EL (cell line): ENCODE data around the gene PTN.
"Not testable (repeated sequence)": the region's sequence is repeated elsewhere in the genome, so short reads cannot be mapped to it uniquely, and the experiment has no call there.

Experiments
- DNase-seq: peaks from one replicate; pipeline ENCODE4 v3.0.0-alpha.2; 2016

PTN gene

GRCh38 chr7:137258552-137258951 is 85.0 kb downstream of the PTN start:
- DNase-seq, result no peak

- DNase-seq, result no peak
Observed at GRCh38 chr7:137254766-137255165, 88.8 kb downstream of the PTN start.

GRCh38 chr7:137245890-137246289 is 97.6 kb downstream of the PTN start:
- peak; percentile 30 for DNase-seq

DNA sequence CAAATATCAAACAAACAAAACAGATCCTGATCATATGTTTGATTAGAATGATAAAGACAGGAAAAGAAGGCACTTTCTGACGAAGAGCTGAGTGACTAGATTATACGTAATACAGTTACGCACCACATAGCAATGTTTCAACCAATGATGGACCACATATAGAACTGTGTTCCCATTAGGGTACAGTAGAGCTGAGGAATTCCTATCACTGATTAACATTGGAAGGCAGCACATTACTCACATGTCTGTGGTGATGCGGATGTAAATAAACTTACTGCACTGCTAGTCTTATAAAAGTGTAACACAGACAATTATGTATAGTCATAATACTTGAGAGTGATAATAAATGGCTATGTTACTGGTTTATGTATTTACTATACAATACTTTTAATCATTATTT is 98.3 kb downstream of the PTN start:
- no peak for DNase-seq

DNA sequence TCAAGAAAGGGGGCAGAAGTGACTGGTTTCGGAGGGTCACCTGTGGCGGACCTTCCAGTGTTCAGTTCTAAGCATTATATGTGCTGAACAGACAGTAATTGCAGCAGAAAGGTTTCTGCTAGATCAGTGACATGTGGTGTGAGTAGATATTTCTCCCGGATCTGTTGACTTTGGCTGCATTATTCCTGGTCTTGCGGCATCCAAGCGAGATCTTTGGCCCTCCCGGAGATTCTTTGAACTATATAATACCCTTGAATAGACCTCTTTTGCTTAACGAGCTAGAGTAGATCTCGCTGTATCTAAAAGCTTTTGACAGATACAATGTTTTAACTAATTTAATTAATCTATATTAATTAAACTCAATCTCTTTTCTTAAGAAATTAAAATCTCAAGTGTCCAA is 99.8 kb downstream of the PTN start:
- no peak for DNase-seq

GRCh38 chr7:137242616-137243015 is 100.9 kb downstream of the PTN start:
- no peak for DNase-seq

DNA sequence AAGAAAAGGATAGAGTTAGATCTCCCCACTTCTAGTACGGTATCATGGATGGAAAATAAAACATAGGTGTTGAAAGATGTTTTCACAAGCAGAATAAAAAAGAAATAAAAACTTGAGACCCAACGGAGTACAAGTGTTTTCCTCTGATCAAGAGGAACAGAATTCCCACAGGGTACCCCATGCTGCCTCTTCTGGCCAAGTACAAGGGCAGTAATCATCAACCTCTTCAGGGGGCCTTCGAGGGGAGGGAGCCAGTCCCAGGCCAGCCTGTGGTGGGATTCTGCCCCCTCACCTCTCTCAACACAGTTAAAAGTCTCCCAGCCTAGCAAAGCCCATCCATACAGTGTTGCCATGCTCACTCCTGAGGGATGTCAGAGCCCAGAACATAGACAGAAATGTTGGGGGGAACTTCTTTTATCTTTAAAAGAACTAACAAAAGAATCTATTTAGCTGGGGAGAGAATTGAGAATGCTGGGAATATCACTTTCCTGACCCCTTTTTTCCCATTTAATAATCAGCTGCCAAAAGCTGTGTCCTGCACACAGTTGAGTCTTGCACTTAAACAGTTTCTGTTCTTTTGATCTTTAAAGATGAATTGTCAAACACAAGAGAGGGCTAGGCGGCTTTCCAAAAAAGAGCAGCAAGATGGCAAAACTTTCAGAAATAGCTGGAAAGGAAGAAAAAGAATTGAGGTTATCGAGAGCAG is 101.7 kb downstream of the PTN start:
- no peak for DNase-seq

- DNase-seq, result not testable (repeated sequence)
Observed at GRCh38 chr7:137239186-137239585, 104.3 kb downstream of the PTN start.

DNA sequence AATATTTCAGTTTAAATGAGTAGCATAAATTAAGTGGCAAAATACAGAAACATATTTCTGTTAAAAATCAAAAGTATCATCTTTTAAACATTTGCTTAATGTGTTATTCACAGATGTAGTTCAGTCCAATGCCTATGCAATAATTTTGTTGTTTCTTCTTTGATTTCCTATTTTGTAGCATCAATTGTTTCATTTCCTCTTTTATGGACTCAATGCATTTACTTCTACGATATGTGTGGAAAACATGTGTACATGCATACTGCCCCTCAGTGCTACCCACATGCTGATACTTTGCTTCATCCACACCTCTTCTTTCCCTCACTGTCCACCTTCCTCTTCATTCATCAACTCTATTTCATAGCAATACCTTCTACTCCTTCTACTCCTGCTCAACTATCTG is 108.1 kb downstream of the PTN start:
- no peak for DNase-seq

DNA sequence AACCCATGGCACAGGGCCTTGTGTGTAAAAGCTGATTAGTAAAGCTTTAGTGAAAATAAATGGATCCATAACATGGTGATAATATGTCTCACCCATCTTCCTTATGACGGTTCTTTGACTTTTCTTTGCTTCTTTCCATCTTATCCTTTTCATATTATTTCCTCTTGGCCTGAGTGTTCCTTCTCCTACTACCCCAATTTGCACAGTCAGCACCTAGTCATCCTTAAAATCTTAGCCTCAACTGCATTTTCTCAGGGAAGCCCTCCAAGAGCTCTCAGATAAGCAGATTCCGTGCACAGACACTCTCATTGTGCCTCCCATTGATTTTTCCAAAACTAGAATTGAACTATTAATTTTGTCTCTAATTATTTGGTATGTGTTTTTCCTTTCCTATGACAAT is 112.4 kb downstream of the PTN start:
- DNase-seq, result no peak

DNA sequence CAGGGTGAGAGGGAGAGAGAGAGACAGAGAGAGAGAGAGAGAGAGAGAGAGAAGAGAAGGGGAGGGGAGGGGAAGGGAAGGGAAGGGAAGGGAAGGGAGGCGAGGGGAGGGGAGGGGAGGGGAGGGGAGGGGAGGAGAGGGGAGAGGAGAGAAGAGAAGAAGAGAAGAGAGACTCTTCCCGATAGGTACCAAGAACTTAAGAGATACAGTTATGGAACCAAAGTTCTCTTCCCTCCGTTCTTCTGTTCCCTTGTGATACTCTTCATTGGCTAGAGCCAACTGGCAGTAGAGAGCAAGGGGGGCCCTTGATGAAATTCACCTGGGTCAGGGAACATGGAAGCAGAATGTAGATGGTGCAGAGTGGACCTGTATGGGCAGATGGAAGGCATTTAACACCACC is 122.1 kb downstream of the PTN start:
- no peak for DNase-seq

GRCh38 chr7:137213744-137214143 is 129.8 kb downstream of the PTN start:
- DNase-seq, result no peak

- DNase-seq, result no peak
Observed at GRCh38 chr7:137209151-137209817, 134.2 kb downstream of the PTN start.

GRCh38 chr7:137206770-137207169 is 136.8 kb downstream of the PTN start:
- no peak for DNase-seq

DNA sequence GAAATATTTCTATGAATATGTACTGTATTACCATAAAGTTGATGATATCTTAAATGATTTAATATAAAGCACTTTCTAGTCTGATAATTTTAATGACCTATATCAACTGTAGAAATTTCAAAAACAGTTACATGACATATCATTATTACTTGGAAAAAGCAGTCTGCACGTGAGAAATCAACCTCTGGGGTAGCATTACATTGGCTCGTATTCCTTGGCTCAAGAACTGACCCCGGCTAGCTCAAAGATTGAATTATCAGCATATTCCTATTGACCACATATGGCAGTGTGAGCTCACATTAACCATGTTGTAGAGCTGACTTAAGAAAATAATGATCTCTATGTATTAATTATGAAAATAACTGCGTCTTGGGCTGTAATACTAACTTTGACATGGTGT is 139.3 kb downstream of the PTN start:
- no peak for DNase-seq

DNA sequence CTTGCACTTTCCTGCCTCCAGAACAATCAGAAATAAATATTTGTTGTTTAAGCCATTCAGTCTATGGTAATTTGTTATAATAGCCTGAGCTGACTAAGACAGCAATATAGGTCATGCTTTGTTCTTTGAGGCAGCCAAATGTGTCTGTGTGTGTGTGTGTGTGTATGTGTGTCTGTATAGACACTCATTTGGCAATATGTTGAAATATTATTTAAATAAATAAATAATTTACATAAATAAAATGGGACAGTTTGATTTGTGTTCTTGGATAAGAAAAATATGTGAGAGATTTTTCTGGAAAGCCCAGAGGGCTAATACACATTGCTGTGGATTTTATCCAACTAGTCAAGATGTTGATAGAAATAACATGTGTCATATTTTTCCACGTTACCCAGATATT is 140.2 kb downstream of the PTN start:
- DNase-seq, result peak; percentile 2

- DNase-seq, result no peak
Observed at GRCh38 chr7:137196648-137197047, 146.9 kb downstream of the PTN start.

DNA sequence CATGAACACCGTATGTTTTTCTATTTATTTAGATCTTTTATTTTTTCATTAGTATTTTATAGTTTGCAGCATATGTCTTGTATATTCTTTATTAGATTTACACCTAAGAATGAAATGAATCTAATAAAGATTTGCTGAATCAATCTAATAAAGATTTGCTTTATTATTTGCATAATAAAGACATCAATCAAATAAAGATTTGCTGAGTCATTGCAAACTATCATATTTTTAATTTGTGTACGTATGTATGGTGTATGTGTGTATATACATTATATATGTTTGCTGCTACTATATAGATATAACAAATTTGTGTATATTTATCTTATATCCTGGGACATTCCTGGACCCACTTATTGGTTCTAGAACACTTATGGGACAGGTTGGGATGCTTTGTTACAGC is 147.5 kb downstream of the PTN start:
- no peak for DNase-seq

DNA sequence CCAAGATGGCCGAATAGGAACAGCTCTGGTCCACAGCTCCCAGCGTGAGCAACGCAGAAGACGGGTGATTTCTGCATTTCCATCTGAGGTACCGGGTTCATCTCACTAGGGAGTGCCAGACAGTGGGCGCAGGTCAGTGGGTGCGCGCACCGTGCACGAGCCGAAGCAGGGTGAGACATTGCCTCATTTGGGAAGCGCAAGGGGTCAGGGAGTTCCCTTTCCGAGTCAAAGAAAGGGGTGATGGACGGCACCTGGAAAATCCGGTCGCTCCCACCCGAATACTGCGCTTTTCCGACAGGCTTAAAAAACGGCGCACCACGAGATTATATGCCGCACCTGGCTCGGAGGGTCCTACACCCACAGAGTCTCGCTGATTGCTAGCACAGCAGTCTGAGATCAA is 161.9 kb downstream of the PTN start:
- not testable (repeated sequence) for DNase-seq
